ENCODE measurements around the gene ZMIZ2. TPM values are rescaled to one million over a fixed set of nuclear protein-coding genes. Genes with fewer than 3 reads are reported as not detected.

Gene ZMIZ2
- total and polyA plus RNA-seq, 2 experiments from 2014 or later, result 15.5 to 46.1 TPM

- H3K4me3 Mint-ChIP-seq, result no peak overlapping the region
Measured at GRCh38 chr7:44760034-44760580, 11.5 kb downstream of the ZMIZ2 start.

More at GRCh38 chr7:44760034-44760580, 11.5 kb downstream of the ZMIZ2 start:
- Mint-ChIP-seq H3K36me3 (ENCODE audit: low read depth) (peaks cover 53% of the 10 kb centered on the region), H3K9me3 (no peaks in the 10 kb centered on the region; the same call in 2 of the 3 replicates), H3K4me1 (peaks cover 2% of the 10 kb centered on the region; the same call in 1 of the 3 replicates), H3K27me3 (ENCODE audit: insufficient read depth, low read depth, poor library complexity) (peaks cover 7% of the 10 kb centered on the region), H3K27ac (no peak overlapping the region)
- H3K79me2 ChIP-seq (replicated peaks; ENCODE audit: insufficient read depth), result no peaks in the 10 kb centered on the region
- TF ChIP-seq JUNB (IDR thresholded peaks at IDR 0.05; ENCODE audit: unreplicated experiment) (no peak), CREB1 (CRISPR knock-in tag; IDR thresholded peaks at IDR 0.05; ENCODE audit: low read depth) (no peak), REST (IDR thresholded peaks at IDR 0.05; ENCODE audit: unreplicated experiment) (no peak), ZNF114 (CRISPR knock-in tag; IDR thresholded peaks at IDR 0.05) (no peak), POLR2AphosphoS5 (IDR thresholded peaks at IDR 0.05; ENCODE audit: low read depth) (no peak), STAT1 (IDR thresholded peaks at IDR 0.05; ENCODE audit: unreplicated experiment) (no peak), EZH2 (IDR thresholded peaks at IDR 0.05; ENCODE audit: low read depth, unreplicated experiment) (no peak), ZNF331 (CRISPR knock-in tag; IDR thresholded peaks at IDR 0.05; ENCODE audit: low read depth) (no peak), NANOG (IDR thresholded peaks at IDR 0.05; ENCODE audit: borderline replicate concordance) (no peak), ETS1 (IDR thresholded peaks at IDR 0.05) (no peak), EZH2phosphoT487 (IDR thresholded peaks at IDR 0.05; ENCODE audit: unreplicated experiment) (no peak)
- TF ChIP-seq, protein P1, sequence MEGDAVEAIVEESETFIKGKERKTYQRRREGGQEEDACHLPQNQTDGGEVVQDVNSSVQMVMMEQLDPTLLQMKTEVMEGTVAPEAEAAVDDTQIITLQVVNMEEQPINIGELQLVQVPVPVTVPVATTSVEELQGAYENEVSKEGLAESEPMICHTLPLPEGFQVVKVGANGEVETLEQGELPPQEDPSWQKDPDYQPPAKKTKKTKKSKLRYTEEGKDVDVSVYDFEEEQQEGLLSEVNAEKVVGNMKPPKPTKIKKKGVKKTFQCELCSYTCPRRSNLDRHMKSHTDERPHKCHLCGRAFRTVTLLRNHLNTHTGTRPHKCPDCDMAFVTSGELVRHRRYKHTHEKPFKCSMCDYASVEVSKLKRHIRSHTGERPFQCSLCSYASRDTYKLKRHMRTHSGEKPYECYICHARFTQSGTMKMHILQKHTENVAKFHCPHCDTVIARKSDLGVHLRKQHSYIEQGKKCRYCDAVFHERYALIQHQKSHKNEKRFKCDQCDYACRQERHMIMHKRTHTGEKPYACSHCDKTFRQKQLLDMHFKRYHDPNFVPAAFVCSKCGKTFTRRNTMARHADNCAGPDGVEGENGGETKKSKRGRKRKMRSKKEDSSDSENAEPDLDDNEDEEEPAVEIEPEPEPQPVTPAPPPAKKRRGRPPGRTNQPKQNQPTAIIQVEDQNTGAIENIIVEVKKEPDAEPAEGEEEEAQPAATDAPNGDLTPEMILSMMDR (conservative IDR thresholded peaks at IDR 0.05; ENCODE audit: low read depth in 2 of 2), result no peak
- TF ChIP-seq, protein P2, sequence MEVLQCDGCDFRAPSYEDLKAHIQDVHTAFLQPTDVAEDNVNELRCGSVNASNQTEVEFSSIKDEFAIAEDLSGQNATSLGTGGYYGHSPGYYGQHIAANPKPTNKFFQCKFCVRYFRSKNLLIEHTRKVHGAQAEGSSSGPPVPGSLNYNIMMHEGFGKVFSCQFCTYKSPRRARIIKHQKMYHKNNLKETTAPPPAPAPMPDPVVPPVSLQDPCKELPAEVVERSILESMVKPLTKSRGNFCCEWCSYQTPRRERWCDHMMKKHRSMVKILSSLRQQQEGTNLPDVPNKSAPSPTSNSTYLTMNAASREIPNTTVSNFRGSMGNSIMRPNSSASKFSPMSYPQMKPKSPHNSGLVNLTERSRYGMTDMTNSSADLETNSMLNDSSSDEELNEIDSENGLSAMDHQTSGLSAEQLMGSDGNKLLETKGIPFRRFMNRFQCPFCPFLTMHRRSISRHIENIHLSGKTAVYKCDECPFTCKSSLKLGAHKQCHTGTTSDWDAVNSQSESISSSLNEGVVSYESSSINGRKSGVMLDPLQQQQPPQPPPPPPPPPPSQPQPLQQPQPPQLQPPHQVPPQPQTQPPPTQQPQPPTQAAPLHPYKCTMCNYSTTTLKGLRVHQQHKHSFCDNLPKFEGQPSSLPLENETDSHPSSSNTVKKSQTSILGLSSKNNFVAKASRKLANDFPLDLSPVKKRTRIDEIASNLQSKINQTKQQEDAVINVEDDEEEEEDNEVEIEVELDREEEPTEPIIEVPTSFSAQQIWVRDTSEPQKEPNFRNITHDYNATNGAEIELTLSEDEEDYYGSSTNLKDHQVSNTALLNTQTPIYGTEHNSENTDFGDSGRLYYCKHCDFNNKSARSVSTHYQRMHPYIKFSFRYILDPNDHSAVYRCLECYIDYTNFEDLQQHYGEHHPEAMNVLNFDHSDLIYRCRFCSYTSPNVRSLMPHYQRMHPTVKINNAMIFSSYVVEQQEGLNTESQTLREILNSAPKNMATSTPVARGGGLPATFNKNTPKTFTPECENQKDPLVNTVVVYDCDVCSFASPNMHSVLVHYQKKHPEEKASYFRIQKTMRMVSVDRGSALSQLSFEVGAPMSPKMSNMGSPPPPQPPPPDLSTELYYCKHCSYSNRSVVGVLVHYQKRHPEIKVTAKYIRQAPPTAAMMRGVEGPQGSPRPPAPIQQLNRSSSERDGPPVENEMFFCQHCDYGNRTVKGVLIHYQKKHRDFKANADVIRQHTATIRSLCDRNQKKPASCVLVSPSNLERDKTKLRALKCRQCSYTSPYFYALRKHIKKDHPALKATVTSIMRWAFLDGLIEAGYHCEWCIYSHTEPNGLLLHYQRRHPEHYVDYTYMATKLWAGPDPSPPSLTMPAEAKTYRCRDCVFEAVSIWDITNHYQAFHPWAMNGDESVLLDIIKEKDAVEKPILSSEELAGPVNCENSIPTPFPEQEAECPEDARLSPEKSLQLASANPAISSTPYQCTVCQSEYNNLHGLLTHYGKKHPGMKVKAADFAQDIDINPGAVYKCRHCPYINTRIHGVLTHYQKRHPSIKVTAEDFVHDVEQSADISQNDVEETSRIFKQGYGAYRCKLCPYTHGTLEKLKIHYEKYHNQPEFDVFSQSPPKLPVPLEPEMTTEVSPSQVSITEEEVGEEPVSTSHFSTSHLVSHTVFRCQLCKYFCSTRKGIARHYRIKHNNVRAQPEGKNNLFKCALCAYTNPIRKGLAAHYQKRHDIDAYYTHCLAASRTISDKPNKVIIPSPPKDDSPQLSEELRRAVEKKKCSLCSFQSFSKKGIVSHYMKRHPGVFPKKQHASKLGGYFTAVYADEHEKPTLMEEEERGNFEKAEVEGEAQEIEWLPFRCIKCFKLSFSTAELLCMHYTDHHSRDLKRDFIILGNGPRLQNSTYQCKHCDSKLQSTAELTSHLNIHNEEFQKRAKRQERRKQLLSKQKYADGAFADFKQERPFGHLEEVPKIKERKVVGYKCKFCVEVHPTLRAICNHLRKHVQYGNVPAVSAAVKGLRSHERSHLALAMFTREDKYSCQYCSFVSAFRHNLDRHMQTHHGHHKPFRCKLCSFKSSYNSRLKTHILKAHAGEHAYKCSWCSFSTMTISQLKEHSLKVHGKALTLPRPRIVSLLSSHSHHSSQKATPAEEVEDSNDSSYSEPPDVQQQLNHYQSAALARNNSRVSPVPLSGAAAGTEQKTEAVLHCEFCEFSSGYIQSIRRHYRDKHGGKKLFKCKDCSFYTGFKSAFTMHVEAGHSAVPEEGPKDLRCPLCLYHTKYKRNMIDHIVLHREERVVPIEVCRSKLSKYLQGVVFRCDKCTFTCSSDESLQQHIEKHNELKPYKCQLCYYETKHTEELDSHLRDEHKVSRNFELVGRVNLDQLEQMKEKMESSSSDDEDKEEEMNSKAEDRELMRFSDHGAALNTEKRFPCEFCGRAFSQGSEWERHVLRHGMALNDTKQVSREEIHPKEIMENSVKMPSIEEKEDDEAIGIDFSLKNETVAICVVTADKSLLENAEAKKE (CRISPR knock-in tag; IDR thresholded peaks at IDR 0.05), result no peak
- no peaks in the 10 kb centered on the region for H3F3A ChIP-seq (replicated peaks; ENCODE audit: low read depth)
- DNase-seq (ENCODE audit: low spot score), result no peak
- ATAC-seq, result no peak
- no peaks in the 10 kb centered on the region for H3K27me3 ChIP-seq (ENCODE audit: insufficient read depth)
- H3K4me1 ChIP-seq (ENCODE audit: insufficient read depth), result no peaks in the 10 kb centered on the region
- H3K4me2 ChIP-seq, result no peak overlapping the region
- H2AFZ ChIP-seq, result no peak overlapping the region
- H3K36me3 ChIP-seq (ENCODE audit: insufficient read depth), result peaks cover 15% of the 10 kb centered on the region; the same call in 1 of the 2 replicates
- no peak overlapping the region for H3K27ac ChIP-seq (ENCODE audit: low read depth)
- H3K9me2 ChIP-seq (ENCODE audit: insufficient read depth), result no peaks in the 10 kb centered on the region
- peaks cover 3% of the 10 kb centered on the region; the same call in 1 of the 2 replicates for H4K20me1 ChIP-seq (replicated peaks; ENCODE audit: insufficient read depth)
- no peak overlapping the region for H3K4me3 ChIP-seq

Data from GM23338 (cell line).